Right atrium auricular region (tissue), 2 donors: ENCODE measurements around the gene KAT2A. TPM values are rescaled to one million over a fixed set of nuclear protein-coding genes. Genes with fewer than 3 reads are reported as not detected.

Source experiments
- DNase-seq: peaks from one replicate; pipeline ENCODE4 v3.0.0-alpha.2; 2019; ENCODE audit warnings: low spot score
- H3K27ac ChIP-seq, 2 donors: fragments of 200-600 bp; sonication (generic); 1 replicate in 1 of 2; 2 replicates in 1 of 2; pipeline ENCODE4 v1.5.1; 2016 to 2019
- H3K27me3 ChIP-seq, 2 donors: fragments of 200-600 bp; sonication (generic); one replicate each; pipeline versions ENCODE4 v1.5.1 to v1.6.0; 2017 to 2019
- H3K36me3 ChIP-seq: fragments of 200-600 bp; sonication (generic); one replicate; pipeline ENCODE4 v1.5.1; 2016
- H3K4me1 ChIP-seq, 2 donors: fragments of 200-600 bp; sonication (generic); one replicate each; pipeline versions ENCODE4 v1.5.1 to v1.6.0; 2017 to 2019
- H3K4me3 ChIP-seq, 2 donors: fragments of 200-600 bp; sonication (generic); 1 replicate in 1 of 2; 2 replicates in 1 of 2; pipeline ENCODE4 v1.5.1; 2017 to 2019; ENCODE audit warnings: mild to moderate bottlenecking in 1 of 2, moderate library complexity in 1 of 2
- H3K9me3 ChIP-seq, 2 donors: fragments of 200-600 bp; sonication (generic); one replicate each; pipeline ENCODE4 v1.5.1; 2019
- total RNA-seq, 2 donors: library from RNA; depleted of rRNA; stranded (reverse); fragments of >200 nt; gene quantifications; one replicate each; pipeline ENCODE4 v1.1.0, GENCODE V29; 2016
- TF ChIP-seq, protein P1 (sequence below), 2 donors: fragments of 200-600 bp; sonication (generic); IDR thresholded peaks; one replicate each; pipeline ENCODE4 v1.5.1; 2019; ENCODE audit warnings: antibody characterized with exemption in 2 of 2

KAT2A gene
- total RNA-seq, 2 donors from 2014 or later: 11.3 to 11.4 TPM

DNA sequence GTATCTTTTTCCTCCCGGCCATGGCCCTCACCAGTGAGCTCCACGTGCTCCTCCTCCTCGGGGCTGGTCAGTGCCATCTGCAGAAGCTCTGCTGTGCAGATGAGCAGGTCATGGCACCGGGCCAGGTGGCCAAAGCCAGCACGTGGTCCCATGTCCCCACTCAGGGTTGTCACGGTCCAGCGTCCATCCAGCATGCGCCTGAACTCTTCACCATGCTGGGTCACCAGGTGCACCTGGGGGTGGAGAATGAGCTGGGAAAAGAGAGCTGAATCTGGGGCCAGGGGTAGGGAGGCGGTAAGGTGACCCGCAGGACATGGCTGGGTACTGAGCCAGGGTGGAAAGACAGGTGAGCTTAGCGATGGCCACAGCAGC, 9.9 kb downstream of the KAT2A start:
- no peaks in the 10 kb centered on the region for H3K9me3 ChIP-seq
- no peak for DNase-seq
- peak overlapping the region; percentile 82 to 84 for H3K27ac ChIP-seq
- no peaks in the 10 kb centered on the region for H3K36me3 ChIP-seq
- H3K4me3 ChIP-seq: peak overlapping the region in 1 of 2 donors; percentile 63
- TF ChIP-seq, protein P1, sequence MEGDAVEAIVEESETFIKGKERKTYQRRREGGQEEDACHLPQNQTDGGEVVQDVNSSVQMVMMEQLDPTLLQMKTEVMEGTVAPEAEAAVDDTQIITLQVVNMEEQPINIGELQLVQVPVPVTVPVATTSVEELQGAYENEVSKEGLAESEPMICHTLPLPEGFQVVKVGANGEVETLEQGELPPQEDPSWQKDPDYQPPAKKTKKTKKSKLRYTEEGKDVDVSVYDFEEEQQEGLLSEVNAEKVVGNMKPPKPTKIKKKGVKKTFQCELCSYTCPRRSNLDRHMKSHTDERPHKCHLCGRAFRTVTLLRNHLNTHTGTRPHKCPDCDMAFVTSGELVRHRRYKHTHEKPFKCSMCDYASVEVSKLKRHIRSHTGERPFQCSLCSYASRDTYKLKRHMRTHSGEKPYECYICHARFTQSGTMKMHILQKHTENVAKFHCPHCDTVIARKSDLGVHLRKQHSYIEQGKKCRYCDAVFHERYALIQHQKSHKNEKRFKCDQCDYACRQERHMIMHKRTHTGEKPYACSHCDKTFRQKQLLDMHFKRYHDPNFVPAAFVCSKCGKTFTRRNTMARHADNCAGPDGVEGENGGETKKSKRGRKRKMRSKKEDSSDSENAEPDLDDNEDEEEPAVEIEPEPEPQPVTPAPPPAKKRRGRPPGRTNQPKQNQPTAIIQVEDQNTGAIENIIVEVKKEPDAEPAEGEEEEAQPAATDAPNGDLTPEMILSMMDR (IDR thresholded peaks at IDR 0.05): no peak
- no peaks in the 10 kb centered on the region for H3K27me3 ChIP-seq
- peaks cover 0 to 26% of the 10 kb centered on the region in 2 donors for H3K4me1 ChIP-seq

DNA sequence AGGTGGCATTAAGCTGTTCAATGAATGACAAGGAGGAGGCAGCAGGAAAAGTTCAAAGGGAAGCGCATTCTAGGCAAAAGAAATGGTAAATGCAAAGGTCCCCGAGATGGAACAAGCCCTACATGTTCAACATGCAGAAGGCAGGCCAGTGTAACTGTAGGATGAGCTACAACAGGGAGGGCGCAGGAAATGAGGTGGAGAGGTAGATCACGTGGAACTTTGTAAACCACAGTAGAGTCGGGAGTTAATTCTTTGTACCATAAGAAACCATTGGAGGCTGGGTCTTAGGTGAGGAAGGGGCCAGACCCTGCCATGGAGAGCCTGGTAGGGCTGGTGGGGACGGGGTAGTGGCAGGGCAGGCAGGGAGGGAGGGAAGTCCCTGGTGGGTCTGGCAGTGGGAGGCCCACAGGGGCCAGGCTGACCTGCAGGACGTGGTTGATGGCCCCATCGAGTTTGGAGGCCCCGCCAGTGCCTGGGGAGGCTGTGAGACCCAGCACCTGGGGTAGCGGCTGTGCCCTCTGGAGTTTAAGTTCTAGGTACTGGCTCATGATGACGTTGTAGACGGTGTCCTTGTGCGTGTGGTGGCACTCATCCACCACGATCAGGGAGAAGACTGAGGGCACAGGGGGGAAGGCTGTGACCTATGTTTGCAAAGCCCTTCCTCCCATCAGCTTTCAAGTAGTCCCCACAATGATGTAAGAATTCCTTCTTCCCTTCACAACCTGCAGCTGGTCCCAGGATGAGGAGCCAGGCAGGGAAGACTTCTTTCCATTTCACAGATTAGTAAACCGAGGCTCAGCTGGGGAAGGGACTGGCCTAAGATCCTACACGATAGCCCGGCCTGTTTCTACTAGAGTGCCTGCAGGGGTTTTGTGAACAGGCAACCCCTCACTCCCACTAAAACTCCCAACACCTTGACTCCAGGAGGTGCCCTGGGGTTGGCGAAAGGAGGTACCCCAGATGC, 10.6 kb downstream of the KAT2A start:
- Histone ChIP-seq H3K9me3 (no peaks in the 10 kb centered on the region), H3K36me3 (no peaks in the 10 kb centered on the region), H3K4me3 (no peak overlapping the region), H3K27ac (no peak overlapping the region), H3K4me1 (peaks cover 0 to 26% of the 10 kb centered on the region in 2 donors), H3K27me3 (no peaks in the 10 kb centered on the region)
- TF ChIP-seq, protein P1 (IDR thresholded peaks at IDR 0.05): no peak
- DNase-seq: no peak

DNA sequence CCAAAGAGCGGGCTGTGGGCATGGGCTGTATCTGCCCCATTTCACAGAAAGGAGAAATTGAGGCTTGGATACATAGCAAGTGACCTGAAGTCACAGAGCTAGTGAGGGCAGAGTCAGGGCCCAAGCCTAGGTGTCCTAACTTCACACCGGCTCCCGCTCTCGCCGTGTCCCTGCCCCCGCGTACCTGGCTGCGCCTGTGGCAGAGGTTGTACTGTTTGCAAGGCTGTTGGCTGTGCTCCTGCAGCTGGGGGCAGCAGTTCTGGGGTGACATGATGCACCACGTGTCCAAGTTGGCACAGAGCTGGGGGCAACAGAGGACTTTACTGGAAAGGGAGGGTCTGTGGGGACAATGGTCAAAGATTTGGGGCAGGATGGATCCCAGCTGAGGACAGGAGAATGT, 12.1 kb downstream of the KAT2A start:
- Histone ChIP-seq H3K4me3 (no peak overlapping the region), H3K27me3 (no peaks in the 10 kb centered on the region), H3K9me3 (no peaks in the 10 kb centered on the region), H3K4me1 (peaks cover 0 to 26% of the 10 kb centered on the region in 2 donors), H3K27ac (no peak overlapping the region), H3K36me3 (peaks cover 6% of the 10 kb centered on the region)
- no peak for DNase-seq
- TF ChIP-seq, protein P1 (IDR thresholded peaks at IDR 0.05): no peak

DNA sequence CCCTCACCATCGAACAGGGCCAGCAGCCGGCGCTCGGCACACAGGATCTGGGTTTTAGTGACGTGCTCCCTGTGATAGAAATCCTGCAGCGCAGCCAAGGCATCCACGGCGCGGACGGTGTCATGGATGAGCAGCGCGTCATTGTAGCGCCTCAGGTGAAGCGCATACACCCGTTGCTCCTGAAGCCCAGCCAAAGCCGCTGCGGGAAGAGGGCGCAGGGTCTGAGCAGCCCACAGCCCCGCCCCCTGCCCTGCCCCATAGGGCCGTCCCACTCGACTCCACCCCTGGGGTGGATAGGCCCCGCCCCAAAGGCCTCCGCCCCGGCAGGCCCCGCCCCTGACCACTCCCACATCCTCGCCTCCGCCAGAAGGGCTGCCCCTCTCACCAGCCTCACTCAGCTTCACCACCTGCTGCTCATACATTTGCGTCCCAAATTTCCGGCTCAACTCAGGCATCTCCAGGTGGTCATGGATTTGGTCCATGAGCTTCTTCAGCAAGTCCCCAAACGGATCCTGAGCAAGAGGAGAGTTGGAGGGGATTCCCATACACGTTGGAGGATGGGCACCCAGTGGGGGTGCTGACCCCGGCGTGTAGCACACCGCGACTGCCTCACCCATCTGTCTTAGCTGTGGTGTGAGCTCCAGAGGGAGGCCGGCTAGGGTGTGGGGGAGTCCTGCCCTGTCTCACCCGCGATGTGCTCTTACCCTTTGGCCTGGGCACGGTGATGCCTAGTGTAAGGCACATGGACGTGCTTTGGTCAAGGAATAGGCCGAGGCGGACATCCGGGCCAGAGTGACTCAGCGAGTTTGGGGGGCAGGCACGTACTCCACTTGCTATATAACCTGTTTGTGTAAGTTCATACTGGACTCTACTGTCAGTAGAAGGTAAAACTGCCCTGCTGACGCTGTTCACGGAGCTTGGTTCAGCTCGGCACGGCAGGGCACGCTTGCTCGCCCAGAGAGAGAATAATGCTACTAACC, 13.3 kb downstream of the KAT2A start:
- Histone ChIP-seq H3K4me3 (peak overlapping the region in 1 of 2 donors; percentile 33), H3K27me3 (no peaks in the 10 kb centered on the region), H3K9me3 (no peaks in the 10 kb centered on the region), H3K4me1 (peaks cover 0 to 21% of the 10 kb centered on the region in 2 donors), H3K36me3 (peaks cover 6% of the 10 kb centered on the region), H3K27ac (no peak overlapping the region)
- no peak for DNase-seq
- TF ChIP-seq, protein P1 (IDR thresholded peaks at IDR 0.05): no peak

DNA sequence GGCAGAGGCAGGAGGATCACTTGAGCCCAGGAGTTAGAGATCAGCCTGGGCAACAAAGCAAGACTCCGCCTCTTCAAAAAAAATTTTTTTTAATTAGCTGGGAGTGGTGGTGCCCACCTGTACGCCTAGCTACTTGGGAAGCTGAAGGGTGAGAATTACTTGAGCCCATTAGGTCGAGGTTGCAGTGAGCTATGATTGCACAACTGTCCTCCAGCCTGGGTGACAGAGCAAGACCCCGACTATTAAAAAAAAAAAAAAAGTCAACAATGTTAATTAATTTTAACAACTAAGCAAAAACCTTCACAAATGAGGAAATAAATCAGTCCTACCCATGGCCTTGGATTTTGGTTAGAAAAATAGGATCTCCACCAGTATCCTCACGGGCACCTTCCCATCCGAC, 14.0 kb downstream of the KAT2A start:
- Histone ChIP-seq H3K4me1 (peaks cover 0 to 18% of the 10 kb centered on the region in 2 donors), H3K36me3 (peaks cover 6% of the 10 kb centered on the region), H3K4me3 (peak overlapping the region in 1 of 2 donors; percentile 33), H3K27me3 (no peaks in the 10 kb centered on the region), H3K9me3 (no peaks in the 10 kb centered on the region), H3K27ac (no peak overlapping the region)
- no peak for DNase-seq
- TF ChIP-seq, protein P1 (IDR thresholded peaks at IDR 0.05): no peak
